Vagina (tissue), 2 donors: Measurements from ENCODE around the gene NLRP1. TPM values are rescaled to one million over a fixed set of nuclear protein-coding genes. Genes with fewer than 3 reads are reported as not detected.

Experiments used
- DNase-seq, 2 donors: peaks; one replicate each; pipeline ENCODE4 v3.0.0-alpha.2; 2017; ENCODE audit errors: extremely low spot score in 2 of 2
- H3K27ac ChIP-seq: fragments of 200-600 bp; sonication (generic); one replicate; pipeline ENCODE4 v1.5.1; 2019
- H3K27me3 ChIP-seq: fragments of 200-600 bp; sonication (generic); one replicate; pipeline ENCODE4 v1.5.1; 2019
- H3K36me3 ChIP-seq, 2 donors: fragments of 200-600 bp; sonication (generic); one replicate each; pipeline ENCODE4 v1.5.1; 2017 to 2019
- H3K4me1 ChIP-seq: fragments of 200-600 bp; sonication (generic); one replicate; pipeline ENCODE4 v1.5.1; 2019
- H3K4me3 ChIP-seq, 2 donors: fragments of 200-600 bp; sonication (generic); 1 replicate in 1 of 2; 2 replicates in 1 of 2; pipeline ENCODE4 v1.5.1; 2016 to 2019
- H3K9me3 ChIP-seq: fragments of 200-600 bp; sonication (generic); one replicate; pipeline ENCODE4 v1.5.1; 2019
- POLR2A ChIP-seq, 2 donors: fragments of 450-650 bp; IDR thresholded peaks; one replicate each; pipeline ENCODE4 v1.6.1; 2017; ENCODE audit warnings: antibody characterized with exemption in 2 of 2, mild to moderate bottlenecking in 2 of 2, moderate library complexity in 2 of 2
- POLR2AphosphoS5 ChIP-seq, 2 donors: sonication (generic); formaldehyde crosslinking; IDR thresholded peaks; one replicate each; pipeline ENCODE4 v1.9.0; 2017; ENCODE audit warnings: antibody characterized with exemption in 2 of 2, mild to moderate bottlenecking in 2 of 2, low read depth in 1 of 2; ENCODE audit not compliant: insufficient read depth in 1 of 2
- intact Hi-C: fragments of 100-400 bp; cut with DNase I; formaldehyde crosslinking; loops from one replicate; pipeline ENCODE4 v1.15.1; 2023
- total RNA-seq: library from RNA; depleted of rRNA; stranded (reverse); fragments of >200 nt; gene quantifications from one replicate; pipeline ENCODE4 v1.2.3, GENCODE V29; 2016
- TF ChIP-seq, protein P1 (sequence below), 3 experiments: fragments of 450-650 bp in 2 of 3; fragments of 200-600 bp in 1 of 3; sonication (generic) in 1 of 3; IDR thresholded peaks; one replicate each; pipeline ENCODE4 v1.5.1; 2017 to 2019; ENCODE audit warnings: antibody characterized with exemption in 3 of 3, mild to moderate bottlenecking in 2 of 3, moderate library complexity in 2 of 3

The NLRP1 gene
- 83.7 TPM for total RNA-seq

DNA sequence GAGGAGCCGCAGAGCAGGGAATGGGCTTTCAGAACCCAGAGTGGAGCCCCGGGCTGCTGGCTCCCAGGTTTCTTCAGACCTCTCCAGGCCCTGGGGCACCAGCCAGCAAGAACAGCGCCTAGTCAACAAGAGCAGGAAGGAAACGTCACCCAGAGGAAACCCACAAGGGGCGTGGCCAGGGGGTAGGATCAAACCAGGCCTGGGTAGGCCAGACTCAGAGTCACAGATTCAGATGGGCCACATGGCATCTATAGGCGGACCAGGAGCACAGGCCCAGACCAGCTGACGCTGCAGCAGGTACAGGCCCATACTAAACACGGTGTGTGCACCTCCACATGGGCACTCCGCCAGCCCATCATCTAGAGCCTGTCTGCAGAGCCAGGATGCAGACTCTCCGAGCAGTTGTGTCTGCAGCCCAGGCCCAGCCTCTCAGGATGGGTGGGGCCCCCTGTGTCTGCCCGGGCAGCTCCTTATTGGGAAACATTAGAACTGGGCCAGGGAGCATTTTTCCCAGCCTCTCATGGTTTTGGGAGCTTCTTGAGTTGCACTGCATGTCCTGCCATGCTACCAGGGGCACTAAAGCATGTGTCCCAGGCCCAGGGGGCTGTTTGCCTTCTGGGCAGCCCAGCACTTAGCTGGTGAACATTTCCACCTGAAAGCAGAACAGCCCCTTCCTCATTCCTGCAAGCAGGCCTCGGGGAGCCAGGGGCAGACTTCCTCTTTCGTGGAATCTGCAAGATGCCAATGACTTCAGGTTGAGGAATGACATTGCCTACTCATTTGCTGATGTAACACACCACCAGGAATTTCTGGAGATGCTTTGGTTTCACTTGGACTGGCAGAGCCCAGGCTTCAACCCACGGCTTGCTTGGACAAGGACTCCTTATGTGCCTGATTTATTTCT lies at the start of gene NLRP1:
NLRP1 (minus strand) TSS at position 127 of the 904 bp plus-strand sequence. CDS start 552 bp downstream, outside the sequence.
- Histone ChIP-seq H3K27ac (peak within 1 kb of the TSS; percentile 96), H3K27me3 (no peaks in the 10 kb centered on the region), H3K9me3 (no peaks in the 10 kb centered on the region), H3K4me1 (peaks cover 46% of the 10 kb centered on the region), H3K4me3 (peak within 1 kb of the TSS; percentile 68 to 72), H3K36me3 (peaks cover 0 to 19% of the 10 kb centered on the region in 2 donors)
- TF ChIP-seq, protein P1, sequence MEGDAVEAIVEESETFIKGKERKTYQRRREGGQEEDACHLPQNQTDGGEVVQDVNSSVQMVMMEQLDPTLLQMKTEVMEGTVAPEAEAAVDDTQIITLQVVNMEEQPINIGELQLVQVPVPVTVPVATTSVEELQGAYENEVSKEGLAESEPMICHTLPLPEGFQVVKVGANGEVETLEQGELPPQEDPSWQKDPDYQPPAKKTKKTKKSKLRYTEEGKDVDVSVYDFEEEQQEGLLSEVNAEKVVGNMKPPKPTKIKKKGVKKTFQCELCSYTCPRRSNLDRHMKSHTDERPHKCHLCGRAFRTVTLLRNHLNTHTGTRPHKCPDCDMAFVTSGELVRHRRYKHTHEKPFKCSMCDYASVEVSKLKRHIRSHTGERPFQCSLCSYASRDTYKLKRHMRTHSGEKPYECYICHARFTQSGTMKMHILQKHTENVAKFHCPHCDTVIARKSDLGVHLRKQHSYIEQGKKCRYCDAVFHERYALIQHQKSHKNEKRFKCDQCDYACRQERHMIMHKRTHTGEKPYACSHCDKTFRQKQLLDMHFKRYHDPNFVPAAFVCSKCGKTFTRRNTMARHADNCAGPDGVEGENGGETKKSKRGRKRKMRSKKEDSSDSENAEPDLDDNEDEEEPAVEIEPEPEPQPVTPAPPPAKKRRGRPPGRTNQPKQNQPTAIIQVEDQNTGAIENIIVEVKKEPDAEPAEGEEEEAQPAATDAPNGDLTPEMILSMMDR (IDR thresholded peaks at IDR 0.05): no peak
- peak in 1 of 2 donors; percentile 77 for TF ChIP-seq POLR2A (IDR thresholded peaks at IDR 0.05)
- peak; percentile 95 to 96 for TF ChIP-seq POLR2AphosphoS5 (IDR thresholded peaks at IDR 0.05; ENCODE audit: insufficient read depth in 1 of 2, low read depth in 1 of 2)
- intact Hi-C loops: loop anchor here (5.0 kb wide), 1 partner anchor 843 kb away; no protein-coding TSS in a partner anchor
- peak in 1 of 2 donors; percentile 98 for DNase-seq

DNA sequence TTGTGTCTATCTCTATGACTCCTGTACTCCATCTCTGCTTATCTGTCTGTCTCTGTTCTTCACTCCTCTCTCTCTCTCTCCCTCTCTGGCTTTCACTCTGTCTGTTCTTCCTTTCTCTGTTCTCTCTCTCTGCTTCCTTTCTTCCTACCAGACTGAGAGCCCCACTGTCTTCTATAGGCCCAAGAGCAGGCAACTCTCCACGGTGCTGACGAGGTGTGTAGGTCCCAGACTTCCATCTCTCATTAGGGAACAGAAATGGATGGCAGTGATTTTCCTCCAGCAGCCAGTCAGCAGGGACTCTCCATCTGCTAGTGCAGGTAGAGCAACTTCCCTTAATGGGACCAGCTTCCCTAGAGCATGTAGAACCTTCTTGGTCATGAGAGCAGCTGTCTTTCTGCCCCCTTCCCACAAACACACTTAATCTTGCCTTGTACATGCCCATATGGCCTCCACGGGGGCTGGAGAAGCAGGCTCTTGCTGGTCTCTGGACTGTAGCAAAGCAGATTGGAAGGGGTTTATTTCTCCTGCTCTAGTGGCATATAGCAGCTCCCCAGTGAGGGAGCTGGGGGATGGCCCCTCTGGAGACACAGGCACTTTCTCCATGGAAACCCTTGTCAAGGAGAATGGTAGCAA lies 47.8 kb upstream of the NLRP1 start:
- TF ChIP-seq POLR2A (IDR thresholded peaks at IDR 0.05): no peak
- TF ChIP-seq, protein P1 (IDR thresholded peaks at IDR 0.05): no peak
- TF ChIP-seq POLR2AphosphoS5 (IDR thresholded peaks at IDR 0.05; ENCODE audit: insufficient read depth in 1 of 2, low read depth in 1 of 2): no peak
- no peak for DNase-seq
- Histone ChIP-seq H3K27ac (no peak overlapping the region), H3K4me1 (no peaks in the 10 kb centered on the region), H3K4me3 (no peak overlapping the region), H3K36me3 (no peaks in the 10 kb centered on the region), H3K9me3 (no peaks in the 10 kb centered on the region), H3K27me3 (no peaks in the 10 kb centered on the region)
- intact Hi-C loops: no loop called here

DNA sequence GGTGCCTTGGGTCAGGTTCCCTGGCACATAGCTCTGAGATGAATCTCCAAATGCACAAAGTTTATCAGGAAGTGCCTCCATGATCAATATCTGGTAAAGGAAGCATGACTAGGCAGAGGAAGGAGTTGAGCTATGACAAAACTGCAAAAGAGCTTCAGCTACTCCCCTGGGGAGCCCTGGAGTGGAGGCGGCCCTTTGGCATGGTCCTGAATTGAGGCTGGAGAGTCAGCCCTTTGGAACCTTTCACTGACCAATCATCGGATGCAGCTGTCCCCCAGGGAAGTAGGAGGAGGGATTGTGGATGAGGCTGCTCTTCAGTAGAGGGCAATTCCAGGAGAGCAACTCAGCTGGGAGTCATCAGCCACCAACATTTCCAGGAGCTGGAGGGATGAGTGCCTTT lies 46.1 kb upstream of the NLRP1 start:
- TF ChIP-seq, protein P1 (IDR thresholded peaks at IDR 0.05): no peak
- TF ChIP-seq POLR2AphosphoS5 (IDR thresholded peaks at IDR 0.05; ENCODE audit: insufficient read depth in 1 of 2, low read depth in 1 of 2) (no peak), POLR2A (IDR thresholded peaks at IDR 0.05) (no peak)
- intact Hi-C loops: no loop called here
- Histone ChIP-seq H3K27me3 (no peaks in the 10 kb centered on the region), H3K9me3 (no peaks in the 10 kb centered on the region), H3K4me1 (no peaks in the 10 kb centered on the region), H3K36me3 (no peaks in the 10 kb centered on the region), H3K27ac (no peak overlapping the region), H3K4me3 (no peak overlapping the region)
- no peak for DNase-seq

DNA sequence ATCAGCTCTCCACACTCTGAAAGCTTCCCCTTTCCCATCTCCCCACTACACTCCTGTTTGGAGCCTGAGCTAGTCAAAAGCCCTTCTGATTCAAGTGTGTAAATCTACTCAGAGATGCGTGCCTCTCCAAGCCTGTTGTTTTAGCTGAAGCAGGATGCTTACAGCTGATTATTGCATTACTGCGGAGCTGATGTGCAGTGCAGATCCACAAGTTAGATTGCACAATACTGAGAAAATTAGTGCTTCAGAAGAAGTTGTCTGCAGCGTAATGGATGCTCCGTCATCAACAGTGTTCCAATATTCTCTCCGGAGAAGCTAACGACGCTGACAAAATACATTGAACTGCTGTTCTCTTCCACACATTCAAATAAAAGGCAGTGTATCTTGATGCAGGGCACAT lies 44.8 kb upstream of the NLRP1 start:
- Histone ChIP-seq H3K27me3 (no peaks in the 10 kb centered on the region), H3K4me3 (no peak overlapping the region), H3K27ac (no peak overlapping the region), H3K36me3 (no peaks in the 10 kb centered on the region), H3K4me1 (no peaks in the 10 kb centered on the region), H3K9me3 (no peaks in the 10 kb centered on the region)
- TF ChIP-seq POLR2A (IDR thresholded peaks at IDR 0.05) (no peak), POLR2AphosphoS5 (IDR thresholded peaks at IDR 0.05; ENCODE audit: insufficient read depth in 1 of 2, low read depth in 1 of 2) (no peak)
- TF ChIP-seq, protein P1 (IDR thresholded peaks at IDR 0.05): no peak
- DNase-seq: no peak
- intact Hi-C loops: no loop called here
